Left lung (tissue), 10 donors: ENCODE measurements around the gene MTCH2. TPM values are rescaled to one million over a fixed set of nuclear protein-coding genes. Genes with fewer than 3 reads are reported as not detected.
A peak's percentile ranks its signal among the peaks of the same experiment; 100 is the strongest.

Source experiments
- ATAC-seq: fragments of 200-7000 bp; cut with Tn5 transposase; one replicate; pipeline ENCODE4 v1.9.1; 2020; ENCODE audit warnings: moderate library complexity
- DNase-seq, 4 donors: peaks; one replicate each; pipeline ENCODE4 v3.0.0-alpha.2; 2013 to 2020
- H3K27ac ChIP-seq, 2 donors: fragments of 200-600 bp; sonication (generic) in 1 of 2; one replicate each; pipeline versions ENCODE4 v1.5.0 to v1.8.0; 2020 to 2021
- H3K27me3 ChIP-seq, 2 donors: fragments of 200-600 bp; sonication (generic) in 1 of 2; one replicate each; pipeline versions ENCODE4 v1.5.0 to v1.8.0; 2020 to 2021
- H3K36me3 ChIP-seq, 2 donors: fragments of 200-600 bp; sonication (generic) in 1 of 2; one replicate each; pipeline versions ENCODE4 v1.5.0 to v1.8.0; 2020 to 2021
- H3K4me1 ChIP-seq, 2 donors: fragments of 200-600 bp; one replicate each; pipeline ENCODE4 v1.8.0; 2021
- H3K4me3 ChIP-seq, 2 donors: fragments of 200-600 bp; sonication (generic) in 1 of 2; one replicate each; pipeline versions ENCODE4 v1.5.0 to v1.8.0; 2020 to 2021; ENCODE audit warnings: mild to moderate bottlenecking in 1 of 2
- H3K9me3 ChIP-seq, 2 donors: fragments of 200-600 bp; sonication (generic) in 1 of 2; one replicate each; pipeline versions ENCODE4 v1.5.0 to v1.8.0; 2020 to 2021
- CTCF ChIP-seq, 2 donors: fragments of 200-600 bp; sonication (generic) in 1 of 2; IDR thresholded peaks; one replicate each; pipeline versions ENCODE4 v1.5.0 to v1.8.0; 2021; ENCODE audit warnings: antibody characterized with exemption in 2 of 2
- intact Hi-C, 2 donors: fragments of 100-400 bp; cut with DNase I; formaldehyde crosslinking; loops; one replicate each; pipeline versions ENCODE4 v1.11.2 to v1.14.2; 2022
- polyA plus RNA-seq, 6 donors: library from polyadenylated mRNA; unstranded; fragments of 120-200 nt; gene quantifications; one replicate each; pipeline ENCODE4 v1.2.1, GENCODE V29; 2013; ENCODE audit not compliant: insufficient read length in 6 of 6
- total RNA-seq, 2 donors: library from RNA; stranded (reverse); fragmentation: NEBNext Ultra II Directional; extraction: Animal tissue kit (Norgen Biotek cat#: 25700); gene quantifications; one replicate each; pipeline ENCODE4 v1.2.1, GENCODE V29; 2021
- donor health status: DM: no; HTN: yes; CAD: no.
- donor health status: DM: no; HTN: no; CAD: no.

MTCH2 gene
- total and polyA plus RNA-seq, 8 donors = 53.7 to 116 (median 65.6) TPM

GRCh38 chr11:47589977-47590861, 52.1 kb downstream of the MTCH2 start:
- intact Hi-C loops = no loop called here
- peak in 2 of 4 donors; percentile 64 to 76 for DNase-seq
- Histone ChIP-seq H3K36me3 (peaks cover 0 to 7% of the 10 kb centered on the region in 2 donors), H3K27me3 (peaks cover 27 to 58% of the 10 kb centered on the region in 2 donors), H3K4me3 (peak overlapping the region in 1 of 2 donors; percentile 11), H3K9me3 (no peaks in the 10 kb centered on the region), H3K27ac (no peak overlapping the region), H3K4me1 (peaks cover 0 to 19% of the 10 kb centered on the region in 2 donors)
- no peak for ATAC-seq
- TF ChIP-seq CTCF (IDR thresholded peaks at IDR 0.05) = no peak

DNA sequence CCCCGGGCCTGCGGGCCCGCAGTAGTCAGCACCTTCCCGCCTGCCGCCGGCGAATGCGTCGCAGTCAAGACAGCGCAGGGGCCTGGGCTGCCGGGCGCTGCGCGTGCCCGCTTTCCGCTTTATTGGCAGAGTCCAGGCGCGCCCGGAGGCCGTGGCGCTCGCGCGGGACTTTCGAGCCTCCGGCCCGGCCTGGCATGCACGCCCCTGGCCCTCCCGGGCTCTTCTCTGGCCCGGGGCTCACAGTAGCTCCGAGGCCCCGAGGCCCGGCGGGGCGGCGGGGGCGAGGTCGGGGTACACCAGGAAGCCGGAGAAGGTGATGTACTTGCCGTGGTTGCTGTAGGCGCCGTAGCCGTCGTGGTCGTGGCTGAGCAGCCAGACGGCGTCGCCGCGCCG, 52.8 kb downstream of the MTCH2 start:
- intact Hi-C loops = no loop called here
- Histone ChIP-seq H3K27ac (no peak overlapping the region), H3K27me3 (peaks cover 22 to 52% of the 10 kb centered on the region in 2 donors), H3K9me3 (no peaks in the 10 kb centered on the region), H3K36me3 (peaks cover 0 to 14% of the 10 kb centered on the region in 2 donors), H3K4me1 (peaks cover 0 to 19% of the 10 kb centered on the region in 2 donors), H3K4me3 (peak overlapping the region in 1 of 2 donors; percentile 11)
- DNase-seq = peak in 2 of 4 donors; percentile 46 to 52
- no peak for TF ChIP-seq CTCF (IDR thresholded peaks at IDR 0.05)
- peak; percentile 20 for ATAC-seq

GRCh38 chr11:47589118-47589517, 53.2 kb downstream of the MTCH2 start:
- Histone ChIP-seq H3K36me3 (peaks cover 0 to 18% of the 10 kb centered on the region in 2 donors), H3K4me1 (peaks cover 0 to 15% of the 10 kb centered on the region in 2 donors), H3K4me3 (peak overlapping the region in 1 of 2 donors; percentile 11), H3K27ac (no peak overlapping the region), H3K27me3 (peaks cover 17 to 47% of the 10 kb centered on the region in 2 donors), H3K9me3 (no peaks in the 10 kb centered on the region)
- no peak for TF ChIP-seq CTCF (IDR thresholded peaks at IDR 0.05)
- ATAC-seq = no peak
- DNase-seq = no peak
- intact Hi-C loops = no loop called here

- peak in 2 of 4 donors; percentile 83 to 89 for DNase-seq
- H3K4me3 ChIP-seq = no peak overlapping the region
- H3K27ac ChIP-seq = no peak overlapping the region
- H3K9me3 ChIP-seq = no peaks in the 10 kb centered on the region
- intact Hi-C loops = no loop called here
- TF ChIP-seq CTCF (IDR thresholded peaks at IDR 0.05) = no peak
- peaks cover 5 to 34% of the 10 kb centered on the region in 2 donors for H3K27me3 ChIP-seq
- peaks cover 0 to 9% of the 10 kb centered on the region in 2 donors for H3K4me1 ChIP-seq
- peak; percentile 82 for ATAC-seq
- H3K36me3 ChIP-seq = peaks cover 0 to 31% of the 10 kb centered on the region in 2 donors
Observed at GRCh38 chr11:47587723-47588326, 54.5 kb downstream of the MTCH2 start.
